Endothelial cell of umbilical vein (primary cell): Measurements from ENCODE around the gene ATG101. TPM values are rescaled to one million over a fixed set of nuclear protein-coding genes. Genes with fewer than 3 reads are reported as not detected.

ENCODE experiments used
- BruUV-seq: library from RNA; stranded (reverse); fragments of 400-500 nt; replicated peaks from 2 replicates; lab custom pipeline; 2021; lab: Mats Ljungman, UMichigan
- CTCF ChIA-PET: fragments of 300-600, 350-600 bp; sonication (Branson Sonifier 250); formaldehyde crosslinking; loops from one replicate; lab custom pipeline; 2021; ENCODE audit warnings: antibody characterized with exemption, inconsistent platforms; lab: Charles Lee
- POLR2A ChIA-PET: fragments of 300-600, 350-600 bp; sonication (Branson Sonifier 250); formaldehyde crosslinking; loops from one replicate; lab custom pipeline; 2021; ENCODE audit warnings: antibody characterized with exemption, inconsistent platforms; lab: Charles Lee
- DNase-seq: peaks from one replicate; pipeline ENCODE4 v3.0.0-alpha.2; 2011; ENCODE audit warnings: low read depth, low spot score
- FAIRE-seq: peaks from 2 replicates; lab custom pipeline; 2011; peaks lifted over from hg19 to GRCh38; lab: Jason Lieb, UNC
- H2AFZ ChIP-seq: 2 replicates; pipeline ENCODE4 v1.6.0; 2012; ENCODE audit warnings: low read depth, low read length, control low read depth, inconsistent platforms
- H3K27ac ChIP-seq: 2 replicates; pipeline ENCODE4 v1.5.1; 2011; ENCODE audit warnings: low read depth, mild to moderate bottlenecking, control low read depth, low read length, moderate library complexity; ENCODE audit not compliant: insufficient read depth
- H3K27me3 ChIP-seq, 2 experiments: 2 replicates each; pipeline versions ENCODE4 v1.6.0 to v1.6.1; 2011; ENCODE audit warnings: low read length in 2 of 2, mixed read lengths in 1 of 2; ENCODE audit not compliant: control insufficient read depth in 2 of 2, insufficient read depth in 2 of 2
- H3K36me3 ChIP-seq, 2 experiments: 2 replicates in 1 of 2; 3 replicates in 1 of 2; pipeline ENCODE4 v1.5.1; 2011; ENCODE audit warnings: low read length in 2 of 2, mild to moderate bottlenecking in 1 of 2, moderate library complexity in 1 of 2; ENCODE audit not compliant: control insufficient read depth in 2 of 2, insufficient read depth in 2 of 2; ENCODE audit errors: extremely low read depth in 1 of 2
- H3K4me1 ChIP-seq: 3 replicates; pipeline ENCODE4 v1.5.1; 2011; ENCODE audit warnings: mild to moderate bottlenecking, low read length; ENCODE audit not compliant: control insufficient read depth, insufficient read depth; ENCODE audit errors: extremely low read depth
- H3K4me2 ChIP-seq: 2 replicates; pipeline ENCODE4 v1.6.1; 2011; ENCODE audit warnings: low read length, control low read depth, mixed read lengths; ENCODE audit not compliant: insufficient read depth
- H3K4me3 ChIP-seq, 3 experiments: fragments of 200-600 bp in 1 of 3; sonication (generic), shearing (Covaris generic) in 1 of 3; replicated peaks in 1 of 3; 2 replicates each; pipeline ENCODE4 v1.5.1; 2011 to 2016; ENCODE audit warnings: control low read depth in 3 of 3, low read length in 3 of 3, mild to moderate bottlenecking in 2 of 3, inconsistent platforms in 1 of 3, low read depth in 1 of 3, moderate library complexity in 1 of 3; ENCODE audit not compliant: insufficient read depth in 1 of 3
- H3K79me2 ChIP-seq: 2 replicates; pipeline ENCODE4 v1.6.0; 2012; ENCODE audit warnings: low read length, inconsistent platforms; ENCODE audit not compliant: control insufficient read depth, insufficient read depth
- H3K9ac ChIP-seq: replicated peaks from 2 replicates; pipeline ENCODE3; 2011; ENCODE audit warnings: low read length, control low read depth; ENCODE audit not compliant: insufficient read depth; ENCODE audit errors: extremely low read depth
- H3K9me1 ChIP-seq: replicated peaks from 3 replicates; pipeline ENCODE4 v1.6.0; 2011; ENCODE audit warnings: mild to moderate bottlenecking, low read length; ENCODE audit not compliant: control insufficient read depth, insufficient read depth; ENCODE audit errors: extremely low read depth
- H3K9me3 ChIP-seq: replicated peaks from 2 replicates; pipeline ENCODE4 v1.5.1; 2012; ENCODE audit warnings: low read length, inconsistent platforms; ENCODE audit not compliant: control insufficient read depth, insufficient read depth
- H4K20me1 ChIP-seq: replicated peaks from 2 replicates; pipeline ENCODE3; 2011; ENCODE audit warnings: mild to moderate bottlenecking, low read length; ENCODE audit not compliant: control insufficient read depth, insufficient read depth; ENCODE audit errors: extremely low read depth
- EZH2 ChIP-seq: IDR thresholded peaks from 2 replicates; pipeline ENCODE4 v1.6.1; 2012; ENCODE audit warnings: borderline replicate concordance, low read depth, mild to moderate bottlenecking, moderate library complexity, low read length, inconsistent platforms; ENCODE audit not compliant: severe bottlenecking
- FOS ChIP-seq: IDR thresholded peaks from 2 replicates; pipeline ENCODE4 v1.6.1; 2011; ENCODE audit warnings: mild to moderate bottlenecking, low read length, moderate library complexity, borderline replicate concordance; ENCODE audit not compliant: insufficient read depth
- GATA2 ChIP-seq: IDR thresholded peaks from 2 replicates; pipeline ENCODE4 v1.7.0; 2011; ENCODE audit warnings: low read depth, mild to moderate bottlenecking, moderate library complexity, mixed read lengths, low read length; ENCODE audit not compliant: insufficient read length, insufficient read depth
- JUN ChIP-seq: IDR thresholded peaks from 2 replicates; pipeline ENCODE4 v1.6.1; 2011; ENCODE audit warnings: borderline replicate concordance, low read depth; ENCODE audit not compliant: insufficient read length, insufficient read depth
- MYC ChIP-seq: IDR thresholded peaks from one replicate; pipeline ENCODE4 v1.6.1; 2011; ENCODE audit warnings: mild to moderate bottlenecking, low read depth, low read length
- POLR2A ChIP-seq: IDR thresholded peaks from 2 replicates; pipeline ENCODE4 v1.6.1; 2012; ENCODE audit warnings: low read depth, mild to moderate bottlenecking, control low read depth, low read length
- POLR2AphosphoS5 ChIP-seq: IDR thresholded peaks from 2 replicates; pipeline ENCODE4 v1.6.1; 2012; ENCODE audit warnings: low read depth, mild to moderate bottlenecking, control low read depth, low read length, moderate library complexity; ENCODE audit not compliant: insufficient read depth
- dilution Hi-C: fragments of 300-500 bp; cut with MboI; formaldehyde crosslinking; loops from one replicate; pipeline ENCODE4 v1.15.0; 2019; ENCODE audit warnings: low sequenced_read_pairs; ENCODE audit not compliant: extremely low pct_ligation_motif_present
- intact Hi-C: fragments of 100-400 bp; cut with micrococcal nuclease; formaldehyde crosslinking; loops from one replicate; pipeline ENCODE4 v1.10.0; 2022
- polyA plus RNA-seq, 4 experiments: library from polyadenylated mRNA; depleted of rRNA in 3 of 4; stranded (reverse) in 3 of 4; unstranded in 1 of 4; fragments of >200 nt; gene quantifications; 2 replicates each; pipeline versions ENCODE4 v1.2.1 to v1.2.3, GENCODE V29; 2011 to 2012; ENCODE audit warnings: missing spikeins in 1 of 4
- total RNA-seq: library from RNA; stranded (reverse); gene quantifications from 2 replicates; pipeline ENCODE4 v1.2.3, GENCODE V29; 2021
- TF ChIP-seq, protein P1 (sequence below), 2 donors: IDR thresholded peaks; 1 replicate in 1 of 2; 2 replicates in 1 of 2; pipeline ENCODE4 v1.5.1; 2011; ENCODE audit warnings: low read length in 2 of 2, mild to moderate bottlenecking in 2 of 2, moderate library complexity in 2 of 2, control low read depth in 1 of 2, inconsistent platforms in 1 of 2, low read depth in 1 of 2; ENCODE audit not compliant: insufficient read depth in 1 of 2; ENCODE audit errors: extremely low read depth in 1 of 2
- TF ChIP-seq, protein P2 (sequence below): IDR thresholded peaks from 2 replicates; pipeline ENCODE4 v1.6.1; 2011; ENCODE audit not compliant: insufficient read depth, insufficient read length

The ATG101 gene
- total and polyA plus RNA-seq, 2 donors (not counting 3 experiments of a cell fraction or from before 2014, with no cell fraction given): 41.6 to 78.4 TPM

GRCh38 chr12:52038447-52038846, 31.3 kb upstream of the ATG101 start:
- Histone ChIP-seq H2AFZ (no peak overlapping the region), H3K27me3 (no peaks in the 10 kb centered on the region), H3K9ac (no peak overlapping the region), H3K9me3 (no peaks in the 10 kb centered on the region), H3K4me2 (peak overlapping the region; percentile 2), H4K20me1 (no peaks in the 10 kb centered on the region), H3K4me1 (peaks cover 15% of the 10 kb centered on the region), H3K36me3 (no peaks in the 10 kb centered on the region), H3K27ac (no peak overlapping the region), H3K4me3 (no peak overlapping the region), H3K9me1 (no peaks in the 10 kb centered on the region), H3K79me2 (no peaks in the 10 kb centered on the region)
- CTCF ChIA-PET: interaction anchor here (1.0 to 8.7 kb wide), 9 partner anchors 9 to 83 kb away, joined by 3 to 67 read pairs (median 5); partner anchors contain the start of genes ATG101 and NR4A1
- no peak for TF ChIP-seq POLR2AphosphoS5
- no peak for TF ChIP-seq POLR2A
- TF ChIP-seq JUN: no peak
- no peak for TF ChIP-seq MYC
- TF ChIP-seq FOS: no peak
- TF ChIP-seq, protein P1, sequence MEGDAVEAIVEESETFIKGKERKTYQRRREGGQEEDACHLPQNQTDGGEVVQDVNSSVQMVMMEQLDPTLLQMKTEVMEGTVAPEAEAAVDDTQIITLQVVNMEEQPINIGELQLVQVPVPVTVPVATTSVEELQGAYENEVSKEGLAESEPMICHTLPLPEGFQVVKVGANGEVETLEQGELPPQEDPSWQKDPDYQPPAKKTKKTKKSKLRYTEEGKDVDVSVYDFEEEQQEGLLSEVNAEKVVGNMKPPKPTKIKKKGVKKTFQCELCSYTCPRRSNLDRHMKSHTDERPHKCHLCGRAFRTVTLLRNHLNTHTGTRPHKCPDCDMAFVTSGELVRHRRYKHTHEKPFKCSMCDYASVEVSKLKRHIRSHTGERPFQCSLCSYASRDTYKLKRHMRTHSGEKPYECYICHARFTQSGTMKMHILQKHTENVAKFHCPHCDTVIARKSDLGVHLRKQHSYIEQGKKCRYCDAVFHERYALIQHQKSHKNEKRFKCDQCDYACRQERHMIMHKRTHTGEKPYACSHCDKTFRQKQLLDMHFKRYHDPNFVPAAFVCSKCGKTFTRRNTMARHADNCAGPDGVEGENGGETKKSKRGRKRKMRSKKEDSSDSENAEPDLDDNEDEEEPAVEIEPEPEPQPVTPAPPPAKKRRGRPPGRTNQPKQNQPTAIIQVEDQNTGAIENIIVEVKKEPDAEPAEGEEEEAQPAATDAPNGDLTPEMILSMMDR (IDR thresholded peaks at IDR 0.05; ENCODE audit: extremely low read depth in 1 of 2, insufficient read depth in 1 of 2, low read depth in 1 of 2, low read length in 2 of 2): no peak
- FAIRE-seq (peak; percentile 55), DNase-seq (peak; percentile 30)
- POLR2A ChIA-PET: no interaction called here
- dilution Hi-C loops (no loop called here), intact Hi-C loops (no loop called here)
- TSS peak; percentile 29 for BruUV-seq

- no peak for DNase-seq
- FAIRE-seq: no peak
- H3K9me3 ChIP-seq: no peaks in the 10 kb centered on the region
- H3K9me1 ChIP-seq: no peaks in the 10 kb centered on the region
- H3K9ac ChIP-seq: no peak overlapping the region
- intact Hi-C loops (no loop called here), dilution Hi-C loops (no loop called here)
- H3K4me2 ChIP-seq: no peak overlapping the region
- no peak overlapping the region for H2AFZ ChIP-seq
- no peaks in the 10 kb centered on the region for H3K79me2 ChIP-seq
- H3K36me3 ChIP-seq: no peaks in the 10 kb centered on the region
- ChIA-PET CTCF (interaction anchor here (0.8 to 8.7 kb wide), 4 partner anchors 11 to 80 kb away, joined by 3 to 67 read pairs (median 4); partner anchors contain the start of gene NR4A1), POLR2A (no interaction called here)
- H4K20me1 ChIP-seq: no peaks in the 10 kb centered on the region
- no peak overlapping the region for H3K27ac ChIP-seq
- no peaks in the 10 kb centered on the region for H3K27me3 ChIP-seq
- BruUV-seq: no TSS peak
- peaks cover 36% of the 10 kb centered on the region for H3K4me1 ChIP-seq
- H3K4me3 ChIP-seq: no peak overlapping the region
- TF ChIP-seq, protein P2, sequence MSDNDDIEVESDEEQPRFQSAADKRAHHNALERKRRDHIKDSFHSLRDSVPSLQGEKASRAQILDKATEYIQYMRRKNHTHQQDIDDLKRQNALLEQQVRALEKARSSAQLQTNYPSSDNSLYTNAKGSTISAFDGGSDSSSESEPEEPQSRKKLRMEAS: no peak
- TF ChIP-seq POLR2AphosphoS5 (no peak), GATA2 (no peak), JUN (no peak), EZH2 (no peak), FOS (no peak), POLR2A (no peak), MYC (no peak)
- TF ChIP-seq, protein P1 (IDR thresholded peaks at IDR 0.05; ENCODE audit: extremely low read depth in 1 of 2, insufficient read depth in 1 of 2, low read depth in 1 of 2, low read length in 2 of 2): no peak
Observed at GRCh38 chr12:52041035-52041434, 28.7 kb upstream of the ATG101 start.
